EH (cell line): Measurements from ENCODE around the gene TMEM131.

Experiments used
- DNase-seq: peaks from one replicate; pipeline ENCODE4 v3.0.0-alpha.2; 2015; ENCODE audit warnings: low read depth

TMEM131 gene

DNA sequence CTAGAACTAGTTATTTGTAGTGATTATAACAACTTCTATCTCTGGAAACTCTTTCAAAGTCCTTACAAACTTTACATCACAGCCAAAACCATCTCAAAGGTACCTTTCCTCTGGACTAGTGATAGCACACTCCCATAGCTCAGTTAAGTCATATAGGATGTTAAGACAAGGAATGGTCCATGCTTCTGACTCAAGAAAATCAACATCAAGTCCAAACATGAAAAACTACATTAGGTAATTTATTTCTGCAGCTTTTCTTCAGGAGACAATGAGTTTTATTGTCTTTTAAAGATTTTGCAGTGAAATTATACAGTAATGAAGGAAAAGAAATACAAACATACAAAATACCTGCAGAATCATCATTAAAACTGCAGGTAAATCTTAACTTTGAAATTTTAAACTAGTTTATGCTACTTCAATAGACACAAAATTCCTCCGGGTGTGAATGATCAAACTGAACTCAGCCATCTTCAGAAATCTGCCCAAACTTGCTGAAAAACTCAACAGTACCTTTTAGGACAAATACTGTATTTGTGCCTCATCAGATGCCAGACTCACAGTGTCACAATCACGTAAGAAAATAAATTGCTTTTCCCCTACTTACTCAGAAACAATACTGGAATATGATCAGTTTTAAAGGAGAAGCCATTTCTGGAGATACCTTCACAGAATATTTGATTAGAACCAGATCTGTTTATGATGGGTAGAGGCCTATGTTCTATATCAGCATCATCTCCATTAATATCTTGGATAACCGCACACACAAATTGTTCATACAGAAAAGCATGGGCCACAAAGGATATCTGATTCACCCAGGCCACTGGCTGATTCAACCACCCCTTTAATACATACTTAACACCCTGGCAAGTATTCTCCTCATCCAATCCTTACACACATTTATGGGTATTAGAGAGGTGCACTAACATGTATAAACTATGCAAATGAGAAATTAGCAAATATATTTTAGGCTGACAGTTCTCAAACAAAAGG, 2.6 kb downstream of the TMEM131 start:
- peak; percentile 27 for DNase-seq

DNA sequence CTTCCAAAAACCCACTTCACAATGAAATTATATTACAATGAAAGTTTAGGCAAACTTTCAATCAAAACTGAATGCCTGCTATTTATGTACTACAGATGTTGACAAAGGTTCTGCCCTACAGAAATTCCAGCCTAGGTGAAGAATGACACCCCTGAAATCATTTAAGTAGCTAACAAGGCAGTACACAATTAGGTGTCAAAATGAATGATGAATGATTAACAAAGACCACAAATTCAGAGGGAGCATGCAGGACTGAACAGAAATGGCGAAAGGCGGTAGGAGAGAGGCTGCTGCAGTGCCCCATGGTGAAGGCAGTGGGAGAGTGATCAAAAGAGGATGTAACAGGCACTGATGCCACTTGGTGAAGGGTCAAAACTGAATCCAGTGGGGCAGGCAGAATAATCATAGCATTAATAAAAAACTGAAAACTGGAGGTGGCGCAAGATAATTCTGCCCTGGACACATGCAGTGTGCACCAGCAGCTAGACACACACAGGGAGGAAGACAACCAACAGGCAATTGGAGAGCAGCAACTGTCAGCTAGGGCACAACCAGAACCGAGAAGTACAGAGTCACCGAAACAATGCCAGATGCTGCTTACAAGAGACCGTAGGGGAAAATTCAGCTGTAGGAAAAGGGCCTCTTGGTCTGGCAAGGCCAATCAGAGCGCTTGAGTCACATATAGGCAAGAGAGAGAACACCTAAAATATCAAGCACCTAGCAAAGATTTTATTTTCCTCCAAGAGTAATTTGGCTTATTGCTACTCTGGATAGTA, 4.5 kb downstream of the TMEM131 start:
- no peak for DNase-seq

DNA sequence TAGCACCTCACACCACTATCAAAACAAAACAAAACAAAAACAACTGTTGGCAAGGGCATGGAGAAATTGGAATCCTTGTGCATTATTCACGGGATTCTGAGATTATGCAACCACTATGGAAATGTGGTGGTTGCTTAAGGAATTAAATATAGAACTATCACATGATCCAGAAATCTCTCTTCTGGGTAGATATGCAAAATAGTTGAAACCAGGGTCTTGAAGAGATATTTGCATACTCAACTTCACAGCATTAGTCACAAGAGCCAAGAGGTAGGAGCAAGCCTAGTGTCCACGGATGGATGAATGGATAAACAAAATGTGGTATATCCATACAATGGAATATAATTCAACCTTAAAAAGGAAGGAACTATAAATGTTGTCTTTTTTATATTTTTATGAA, 7.0 kb downstream of the TMEM131 start:
- DNase-seq: no peak

DNA sequence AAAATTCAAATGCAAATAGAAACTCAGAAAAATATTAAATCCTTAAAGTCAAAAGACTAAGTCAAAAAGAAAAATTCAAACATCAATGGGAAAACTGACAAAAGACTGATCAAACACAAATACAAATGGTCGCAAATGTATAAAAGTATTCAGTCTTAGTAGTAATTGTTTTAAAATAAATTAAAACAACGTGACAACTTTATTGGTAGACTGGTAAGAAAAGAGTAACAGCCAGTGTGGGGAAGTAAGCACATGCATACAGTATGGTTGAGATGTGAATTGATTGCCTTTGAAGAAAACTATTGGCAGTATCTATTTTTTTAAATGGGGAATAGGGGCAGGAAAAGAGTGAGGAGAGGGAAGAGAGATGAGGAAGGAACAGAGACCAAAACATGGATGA, 9.8 kb downstream of the TMEM131 start:
- DNase-seq: no peak

DNA sequence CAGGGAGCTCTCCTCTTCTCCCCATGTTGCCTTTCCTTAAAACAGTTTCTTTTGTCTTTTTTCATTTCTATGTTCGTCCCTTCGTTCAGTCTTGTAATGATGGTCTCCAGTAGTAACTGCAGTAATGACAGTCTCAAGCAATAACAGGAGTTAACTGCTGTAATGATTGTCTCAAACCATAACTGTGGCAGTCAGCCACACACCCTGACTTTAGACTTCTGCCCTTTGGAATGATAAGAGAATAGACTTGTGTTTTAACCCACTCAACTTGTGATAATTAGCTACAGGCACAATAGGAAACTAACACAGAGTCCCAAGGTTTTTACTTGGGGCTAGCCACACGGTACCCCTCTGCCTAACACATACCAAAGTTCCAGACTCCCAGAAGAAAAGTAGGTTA, 12.1 kb downstream of the TMEM131 start:
- DNase-seq: no peak

DNA sequence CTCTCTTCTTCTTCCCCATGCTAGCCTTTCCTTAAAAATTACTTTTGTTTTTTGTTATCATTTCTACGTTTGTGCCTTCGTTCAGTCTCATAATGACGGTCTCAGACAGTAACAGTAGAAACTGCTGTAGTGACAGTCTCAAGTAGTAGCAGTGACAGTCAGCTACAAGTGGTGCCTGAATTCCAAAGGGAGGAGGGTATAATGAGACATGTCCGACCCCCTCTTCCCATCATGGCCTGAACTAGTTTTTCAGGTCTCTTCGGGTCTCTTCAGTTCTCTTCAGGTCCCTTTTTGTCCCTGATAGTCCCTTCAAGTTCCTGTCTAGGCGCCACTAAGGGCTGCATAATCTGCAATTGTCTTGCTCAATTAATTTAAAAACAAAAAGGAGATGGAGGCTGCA, 12.6 kb downstream of the TMEM131 start:
- DNase-seq: no peak

DNA sequence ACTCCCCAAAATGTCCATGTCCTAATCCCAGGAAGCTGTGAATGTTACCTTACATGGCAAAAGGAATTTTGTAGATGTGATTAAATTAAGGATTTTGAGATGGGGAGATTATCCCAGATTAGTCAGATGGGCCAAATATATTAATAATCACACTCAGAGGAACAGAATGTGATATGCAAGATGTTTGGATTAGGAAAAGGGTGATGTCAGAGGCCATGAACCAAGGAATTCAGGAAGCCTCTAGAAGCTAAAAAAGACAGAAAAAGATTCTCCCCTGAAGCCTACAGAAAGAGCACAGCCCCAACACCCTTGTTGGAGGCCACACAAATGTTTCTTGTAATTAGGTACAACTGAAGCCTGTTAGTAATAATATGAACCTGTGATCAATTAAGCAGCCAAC, 13.1 kb downstream of the TMEM131 start:
- peak; percentile 30 for DNase-seq

DNA sequence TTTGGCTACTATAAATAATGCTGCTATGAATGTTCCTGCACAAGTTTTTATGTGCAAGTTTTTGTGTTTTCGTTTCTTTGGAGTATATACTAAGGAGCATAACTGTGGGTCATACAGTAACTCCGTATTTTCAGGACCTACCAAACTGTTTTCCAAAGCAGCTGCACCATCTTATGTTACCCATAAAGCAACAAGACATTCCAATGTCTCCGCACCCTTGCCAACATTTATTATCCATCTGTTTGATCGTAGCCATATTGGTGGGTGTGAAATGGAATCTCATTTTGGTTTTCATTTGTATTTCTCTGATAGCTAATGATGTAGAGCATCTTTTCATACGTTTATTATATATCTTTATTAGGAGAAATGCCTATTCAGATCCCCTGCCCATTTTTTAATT, 13.8 kb downstream of the TMEM131 start:
- DNase-seq: no peak

DNA sequence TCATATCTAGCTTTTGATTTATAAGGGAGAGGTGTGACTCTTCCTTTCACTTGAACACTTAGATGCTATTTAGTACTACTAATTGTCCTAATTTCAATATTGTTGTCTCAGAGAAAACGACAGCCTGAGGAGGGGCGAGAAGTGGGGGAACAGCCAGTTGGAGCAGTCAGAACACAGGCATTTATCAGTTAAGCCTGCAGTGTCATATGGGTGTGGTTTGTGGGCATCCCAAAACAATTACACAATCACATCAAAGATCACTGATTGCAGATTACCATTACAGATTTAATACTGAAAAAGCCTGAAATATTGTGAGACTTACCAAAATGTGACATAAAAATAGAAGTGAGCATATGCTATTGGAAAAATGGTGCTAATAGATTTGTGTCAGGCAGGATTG, 15.8 kb downstream of the TMEM131 start:
- DNase-seq: no peak

DNA sequence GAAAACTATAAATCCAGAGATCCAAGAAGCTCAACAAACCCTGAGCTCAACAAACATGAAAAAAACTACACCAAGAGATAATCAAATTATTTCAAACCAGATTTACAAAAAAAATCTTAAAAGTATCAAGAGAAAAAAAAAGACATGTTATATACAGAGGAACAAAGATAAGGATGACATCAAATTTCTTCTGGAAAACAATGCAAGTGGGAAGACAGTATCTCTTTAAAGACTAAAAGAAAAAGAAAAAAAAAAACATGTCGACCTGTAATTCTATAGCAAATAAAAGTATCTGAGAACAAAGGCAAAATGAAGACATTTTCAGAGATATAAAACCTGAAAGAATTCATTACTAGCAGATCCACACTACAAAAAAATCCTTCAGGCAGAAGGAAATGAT, 21.3 kb downstream of the TMEM131 start:
- DNase-seq: no peak

DNA sequence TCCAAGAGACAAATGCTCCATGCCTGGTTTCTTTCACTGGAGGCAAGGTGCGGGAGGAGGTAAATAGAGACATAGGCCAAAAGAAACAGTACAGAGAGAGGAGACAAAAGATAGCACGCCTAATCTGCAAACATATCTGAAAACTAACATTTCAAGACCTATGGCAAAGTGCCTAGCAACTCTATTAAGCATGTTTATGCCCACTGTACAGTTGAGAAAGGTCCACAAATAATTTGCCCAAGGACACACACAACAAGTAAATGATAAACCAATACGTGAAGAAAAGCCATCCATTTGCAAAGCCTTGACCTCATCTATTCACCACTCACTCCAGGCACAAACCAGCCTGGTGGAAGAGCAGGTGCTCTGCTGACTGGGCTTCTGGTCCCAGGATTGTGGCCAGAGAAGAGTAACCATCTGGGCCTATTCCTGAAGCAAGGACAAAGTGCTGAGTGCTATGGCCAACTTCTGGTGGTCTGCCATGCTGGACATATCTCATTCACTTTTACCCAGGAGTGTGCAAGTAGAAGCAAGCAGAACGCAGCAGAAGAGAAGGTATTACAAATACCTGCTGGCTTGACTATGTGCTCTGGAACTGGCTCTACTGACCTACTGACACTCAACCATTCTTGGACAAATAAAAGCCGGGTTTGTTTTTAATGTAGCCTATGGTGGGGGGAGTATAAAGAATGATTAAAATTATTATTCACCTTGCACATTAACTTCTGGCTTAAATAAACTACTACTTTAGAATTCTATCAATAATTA, 25.3 kb downstream of the TMEM131 start:
- no peak for DNase-seq

DNA sequence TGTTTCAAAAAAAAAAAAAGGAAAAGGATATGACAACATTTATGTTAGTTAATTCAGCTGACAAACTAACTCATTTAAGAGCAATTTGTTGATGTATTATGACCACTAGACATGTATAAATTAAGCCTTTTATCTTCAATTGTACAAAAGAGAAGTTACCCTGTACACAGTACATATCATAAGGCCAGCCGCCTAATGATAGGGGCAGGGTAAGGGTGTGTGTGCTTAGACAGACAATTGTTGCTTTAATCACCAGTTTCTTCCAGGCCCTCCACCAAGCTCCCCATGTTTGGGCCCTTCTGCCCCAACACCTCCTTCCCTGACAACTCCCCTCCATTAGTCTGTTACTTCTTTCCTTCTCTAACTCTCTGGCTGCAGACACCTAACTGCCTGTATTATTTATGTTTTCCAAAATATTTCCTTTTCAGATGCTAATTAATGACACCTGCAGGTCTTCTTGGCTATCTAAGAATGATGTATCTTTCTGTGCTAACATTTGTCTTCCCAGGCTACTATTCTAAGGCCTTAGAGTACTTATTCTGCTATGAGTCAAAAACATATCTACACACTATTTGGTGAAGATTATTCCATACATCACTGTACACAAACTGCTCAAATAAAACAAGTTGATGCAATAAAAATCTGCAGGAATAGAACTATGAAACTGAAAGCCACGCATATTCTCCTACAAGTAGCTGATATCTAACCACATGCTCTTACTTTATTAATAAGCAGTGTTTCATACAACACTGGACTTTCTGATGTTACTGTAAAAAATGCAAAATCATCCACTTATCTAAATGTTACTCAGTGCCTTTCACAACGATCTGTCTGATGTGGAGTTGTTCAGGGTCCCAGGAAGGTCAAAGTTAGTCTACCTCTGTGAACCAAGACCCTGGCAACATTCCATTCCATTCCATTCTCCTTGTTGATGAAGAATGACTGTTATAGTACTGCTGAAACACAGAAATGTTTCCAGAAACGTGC, 26.4 kb downstream of the TMEM131 start:
- no peak for DNase-seq

DNA sequence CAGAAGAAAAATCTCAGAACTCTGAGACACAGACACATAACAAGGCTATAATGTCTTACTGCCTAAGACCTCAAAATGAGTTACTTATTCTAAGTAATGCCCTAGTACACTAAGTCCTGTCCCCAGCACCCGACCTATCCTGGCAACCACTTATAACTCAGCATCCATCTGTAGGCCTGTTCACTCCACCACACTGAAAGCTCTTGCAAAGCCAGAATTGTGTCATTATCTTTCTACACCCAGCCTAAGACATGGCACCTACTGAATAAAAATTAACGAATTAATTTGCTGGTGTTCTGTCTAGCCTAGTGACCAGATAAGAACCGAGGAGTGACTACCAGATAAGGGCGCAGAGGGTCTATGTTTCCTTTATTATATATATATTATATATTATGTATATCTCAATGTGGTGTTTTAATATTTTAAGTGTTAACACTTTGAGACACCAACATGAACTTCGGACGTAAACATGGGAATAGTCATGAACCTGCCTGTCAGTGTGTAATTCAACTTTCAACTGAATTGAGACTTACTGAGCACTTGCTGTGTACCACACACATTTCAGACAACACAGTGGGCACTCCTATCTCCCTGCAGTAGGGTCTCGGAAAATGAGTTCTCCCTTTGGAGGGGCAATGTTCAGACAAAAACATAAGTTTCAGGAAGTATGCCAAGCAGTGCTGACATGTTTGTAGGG, 27.7 kb downstream of the TMEM131 start:
- DNase-seq: no peak

DNA sequence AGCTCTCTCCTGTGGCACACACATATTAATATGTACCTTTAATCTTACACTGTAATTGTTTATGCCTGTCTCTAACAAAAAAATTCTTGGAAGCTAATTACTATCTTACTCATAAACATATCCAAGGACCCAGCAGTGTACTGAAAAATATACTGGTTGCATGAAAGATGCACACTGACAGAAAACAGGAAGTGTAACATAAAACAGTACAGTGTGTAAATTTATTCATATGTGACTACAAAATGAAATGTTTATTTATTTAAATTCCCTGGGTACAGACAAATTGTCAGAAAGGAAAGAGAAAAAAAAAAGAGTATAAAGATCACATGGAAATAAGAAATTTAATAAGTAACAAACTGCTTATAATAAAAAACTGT, 28.5 kb downstream of the TMEM131 start:
- DNase-seq: no peak

DNA sequence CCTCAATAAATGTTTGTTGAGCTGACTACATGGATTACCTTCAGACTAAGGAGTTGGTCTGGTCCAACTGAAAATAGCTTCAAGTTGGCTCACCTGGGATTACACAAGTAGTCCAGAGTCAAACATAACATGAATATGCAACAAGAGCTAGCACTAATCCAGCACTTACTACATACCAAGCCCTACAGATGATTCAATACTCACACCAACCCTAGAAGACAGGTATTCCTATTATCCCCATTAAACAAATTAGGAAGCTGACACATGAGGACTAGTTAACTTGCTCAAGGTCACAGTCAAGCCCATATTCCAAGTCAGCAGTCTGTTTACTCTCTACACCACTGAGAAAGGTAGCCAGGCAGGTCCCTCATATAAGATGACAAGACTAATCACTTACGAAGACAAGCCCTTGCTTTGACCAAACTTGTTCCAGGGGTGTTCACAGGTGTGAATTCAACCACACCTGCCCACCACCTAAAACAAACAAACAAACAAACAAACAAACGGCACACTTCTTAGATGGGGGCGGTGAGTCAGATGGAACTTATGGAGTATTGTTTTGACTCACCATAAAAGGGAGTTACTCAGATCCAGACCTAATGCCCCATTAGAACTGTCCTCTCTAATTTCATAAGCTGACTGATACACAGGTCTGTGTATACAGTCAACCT, 29.1 kb downstream of the TMEM131 start:
- DNase-seq: no peak

DNA sequence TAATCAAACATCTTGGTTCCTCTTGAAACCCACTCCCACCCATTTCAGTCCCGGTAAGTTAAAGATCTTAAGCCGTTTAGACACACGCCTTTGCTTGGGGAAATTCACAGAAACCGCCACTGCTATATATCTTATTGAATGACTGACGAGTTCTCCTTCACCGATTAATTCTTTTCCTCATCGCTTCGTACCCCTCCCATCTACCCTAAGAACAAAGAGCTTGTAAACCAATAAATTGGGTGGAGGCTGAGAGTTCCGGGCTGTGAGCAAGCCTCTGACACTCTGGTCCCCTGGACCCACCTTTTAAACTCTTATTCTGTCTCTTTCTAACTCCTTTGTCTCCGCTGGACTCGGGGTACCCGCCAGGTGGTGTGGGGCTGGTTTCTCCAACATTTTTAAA, 30.6 kb downstream of the TMEM131 start:
- DNase-seq: no peak

DNA sequence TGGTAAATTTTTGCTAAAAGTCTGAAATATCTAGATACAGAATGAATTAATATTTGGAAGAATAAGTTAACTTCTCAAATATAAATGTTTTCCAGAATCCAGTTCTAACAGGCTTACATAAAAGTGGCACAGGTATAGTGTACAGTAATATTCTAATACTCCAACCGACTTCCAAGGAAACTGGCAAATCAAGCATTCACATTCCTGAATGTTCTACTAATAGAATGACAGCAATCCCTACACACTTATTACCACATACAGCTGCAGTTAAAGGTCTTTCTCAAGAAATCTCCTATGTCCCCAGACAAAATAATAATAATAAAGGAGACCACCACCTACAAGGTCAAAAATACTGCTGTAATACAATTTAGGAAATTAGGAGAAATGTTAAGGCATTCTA, 31.9 kb downstream of the TMEM131 start:
- peak; percentile 15 for DNase-seq

DNA sequence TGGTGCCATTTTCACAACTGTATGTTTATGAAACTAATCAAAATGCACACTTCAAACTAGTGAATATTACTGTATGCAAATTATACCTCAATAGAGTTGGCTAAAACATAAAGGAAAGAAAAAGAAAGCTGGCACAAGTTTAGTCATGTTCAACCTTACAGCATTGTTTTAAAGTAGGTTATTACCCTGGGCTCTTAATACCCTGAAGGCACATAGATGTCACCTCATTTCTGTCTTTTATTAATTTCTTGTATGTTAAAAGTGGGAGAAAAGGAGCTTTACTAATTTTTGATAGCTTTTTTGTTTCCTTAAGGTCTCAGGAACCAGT, 32.7 kb downstream of the TMEM131 start:
- DNase-seq: no peak

DNA sequence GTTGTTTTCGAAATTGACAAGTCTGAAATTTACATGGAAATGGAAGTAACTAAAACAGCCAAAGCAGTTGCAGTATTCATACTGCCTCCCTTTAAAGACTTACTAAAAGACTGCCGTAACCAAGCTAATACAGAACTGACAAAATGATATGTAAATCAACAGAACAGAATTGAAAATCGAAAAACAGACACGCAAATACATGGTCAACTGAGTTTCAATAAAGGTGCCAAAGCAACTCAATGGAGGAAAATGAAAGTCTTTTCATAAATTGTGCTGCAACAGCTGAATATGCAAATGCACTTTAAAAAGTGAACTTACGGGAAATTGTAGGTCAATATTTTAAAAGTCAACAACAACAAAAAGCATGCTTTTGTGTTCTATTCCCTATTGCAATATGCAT, 34.2 kb downstream of the TMEM131 start:
- no peak for DNase-seq

DNA sequence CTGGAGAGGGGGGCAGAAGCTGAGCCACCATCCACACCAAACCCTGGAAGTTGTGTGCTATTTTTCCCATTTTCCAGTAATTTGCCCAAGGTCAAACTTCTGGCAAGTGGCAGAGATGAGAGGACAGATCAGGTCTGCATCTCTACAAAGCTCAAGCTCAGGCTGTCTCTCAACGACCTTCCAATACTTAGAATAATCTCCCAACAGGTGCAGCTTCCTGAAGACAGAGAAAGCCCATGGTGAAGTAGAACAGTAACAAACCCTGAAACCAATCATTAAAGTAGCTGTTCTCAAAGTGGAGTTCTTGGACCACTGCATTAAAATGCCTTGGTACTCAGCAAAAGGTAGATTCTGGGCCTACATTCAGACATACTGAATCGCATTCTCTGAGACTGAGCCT, 37.6 kb downstream of the TMEM131 start:
- no peak for DNase-seq
